K562 (cell line): ENCODE results near the gene PUM2. TPM values are rescaled to one million over a fixed set of nuclear protein-coding genes. Genes with fewer than 3 reads are reported as not detected.

Experiments
- CEBPZ ChIP-seq: fragments of 150-350 bp; IDR thresholded peaks from 2 replicates; pipeline ENCODE4 v1.6.1; 2014; ENCODE audit warnings: low read depth, mild to moderate bottlenecking, low read length, borderline replicate concordance
- CHD2 ChIP-seq: IDR thresholded peaks from 2 replicates; pipeline ENCODE4 v1.6.1; 2011; ENCODE audit warnings: low read depth, low read length
- CTCF ChIP-seq, 3 experiments: IDR thresholded peaks in 2 of 3; conservative IDR thresholded peaks in 1 of 3; 2 replicates each; pipeline ENCODE4 v1.5.1; 2011 to 2012; ENCODE audit warnings: low read length in 3 of 3, mild to moderate bottlenecking in 3 of 3, control low read depth in 2 of 3, improper control_type of control experiment in 1 of 3, inconsistent platforms in 1 of 3, low read depth in 1 of 3, mixed read lengths in 1 of 3, moderate library complexity in 1 of 3; ENCODE audit not compliant: insufficient read depth in 2 of 3
- ELK1 ChIP-seq: sonication (generic); formaldehyde crosslinking; IDR thresholded peaks from 2 replicates; pipeline ENCODE4 v1.8.1; 2022; ENCODE audit warnings: missing genetic modification reagents
- HMGXB4 ChIP-seq: sonication (generic); formaldehyde crosslinking; IDR thresholded peaks from 2 replicates; pipeline ENCODE4 v1.8.1; 2023; ENCODE audit warnings: mild to moderate bottlenecking, missing genetic modification reagents
- POLR3A ChIP-seq: IDR thresholded peaks from 2 replicates; pipeline ENCODE4 v1.6.1; 2011; ENCODE audit warnings: borderline replicate concordance, mild to moderate bottlenecking, moderate library complexity; ENCODE audit not compliant: insufficient read length, insufficient read depth; ENCODE audit errors: extremely low read depth
- RBM25 ChIP-seq: fragments of 200-400 bp; formaldehyde crosslinking; IDR thresholded peaks from 2 replicates; pipeline ENCODE4 v1.6.1; 2018; ENCODE audit warnings: low read length, low read depth, moderate library complexity; ENCODE audit not compliant: severe bottlenecking
- SMAD2 ChIP-seq: fragments of 150-350 bp; IDR thresholded peaks from 2 replicates; pipeline ENCODE4 v1.6.1; 2014; ENCODE audit warnings: low read depth, mild to moderate bottlenecking, low read length
- STAT5B ChIP-seq: fragments of 250-450 bp; sonication (Bioruptor Pico); IDR thresholded peaks from 2 replicates; pipeline ENCODE4 v1.8.0; 2021; ENCODE audit warnings: mild to moderate bottlenecking, inconsistent platforms
- ZNF436 ChIP-seq: fragments of 250-450, 450-650 bp; sonication (Bioruptor Pico); formaldehyde crosslinking; IDR thresholded peaks from 2 replicates; pipeline ENCODE4 v1.7.0; 2020; ENCODE audit warnings: mild to moderate bottlenecking
- ZNF639 ChIP-seq, 2 experiments: fragments of 200-800 bp in 1 of 2; sonication (Bioruptor generic) in 1 of 2; sonication (generic) in 1 of 2; formaldehyde crosslinking in 1 of 2; IDR thresholded peaks in 1 of 2; conservative IDR thresholded peaks in 1 of 2; 2 replicates each; pipeline versions ENCODE4 v1.5.0 to v1.6.1; 2016 to 2020; ENCODE audit warnings: missing compliant biosample characterization in 1 of 2, missing genetic modification characterization in 1 of 2, missing genetic modification reagents in 1 of 2
- polyA plus RNA-seq, 8 experiments: library from polyadenylated mRNA; depleted of rRNA in 4 of 8; stranded (reverse) in 5 of 8; unstranded in 3 of 8; fragments of >200 nt; fragmentation: Nextera tagmentation in 2 of 8; fragmentation: Illumina TruSeq in 1 of 8; extraction: Ambion mirVana in 2 of 8; extraction: Trizol in 1 of 8; gene quantifications; 2 replicates each; pipeline versions ENCODE4 v1.2.1 to v1.2.3, GENCODE V29; 2011 to 2014; ENCODE audit warnings: inconsistent platforms in 1 of 8, missing spikeins in 1 of 8
- total RNA-seq, 7 experiments: library from RNA; depleted of rRNA in 6 of 7; stranded (reverse); fragments of >200 nt in 6 of 7; fragmentation: Illumina TruSeq in 2 of 7; extraction: Trizol in 2 of 7; gene quantifications; 2 replicates each; pipeline versions ENCODE4 v1.2.1 to v1.2.3, GENCODE V29; 2011 to 2021; ENCODE audit warnings: low replicate concordance in 1 of 7
- TF ChIP-seq, protein P1 (sequence below): fragments of 450-650 bp; formaldehyde crosslinking; IDR thresholded peaks from 2 replicates; pipeline ENCODE4 v1.4.0; 2022; ENCODE audit warnings: missing genetic modification characterization
- TF ChIP-seq, protein P2 (sequence below): IDR thresholded peaks from 2 replicates; pipeline ENCODE4 v1.6.1; 2014; ENCODE audit warnings: antibody characterized with exemption

PUM2 gene
- total and polyA plus RNA-seq, 9 of the 15 experiments (the other 6 are each of a cell fraction or from before 2014, with no cell fraction given): 13.4 to 61.9 (median 28.3) TPM

GRCh38 chr2:20350041-20350712 lies 467 bp downstream of the PUM2 start (continued):
- TF ChIP-seq, protein P1, sequence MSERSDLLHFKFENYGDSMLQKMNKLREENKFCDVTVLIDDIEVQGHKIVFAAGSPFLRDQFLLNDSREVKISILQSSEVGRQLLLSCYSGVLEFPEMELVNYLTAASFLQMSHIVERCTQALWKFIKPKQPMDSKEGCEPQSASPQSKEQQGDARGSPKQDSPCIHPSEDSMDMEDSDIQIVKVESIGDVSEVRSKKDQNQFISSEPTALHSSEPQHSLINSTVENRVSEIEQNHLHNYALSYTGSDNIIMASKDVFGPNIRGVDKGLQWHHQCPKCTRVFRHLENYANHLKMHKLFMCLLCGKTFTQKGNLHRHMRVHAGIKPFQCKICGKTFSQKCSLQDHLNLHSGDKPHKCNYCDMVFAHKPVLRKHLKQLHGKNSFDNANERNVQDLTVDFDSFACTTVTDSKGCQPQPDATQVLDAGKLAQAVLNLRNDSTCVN (CRISPR knock-in tag): no peak
- TF ChIP-seq CTCF (IDR thresholded peaks at IDR 0.05 in 2 of 3, conservative IDR thresholded peaks at IDR 0.05 in 1 of 3; ENCODE audit: insufficient read depth in 2 of 3, low read depth in 1 of 3, low read length in 3 of 3) (no peak), ZNF639 (CRISPR knock-in tag; conservative IDR thresholded peaks at IDR 0.05 in 1 of 2, IDR thresholded peaks at IDR 0.05 in 1 of 2) (no peak), SMAD2 (no peak), HMGXB4 (CRISPR knock-in tag) (no peak; the same call in 1 of the 2 replicates), POLR3A (no peak), ZNF436 (no peak), ELK1 (CRISPR knock-in tag) (no peak), RBM25 (no peak), STAT5B (no peak), CEBPZ (no peak), CHD2 (no peak)
- TF ChIP-seq, protein P2, sequence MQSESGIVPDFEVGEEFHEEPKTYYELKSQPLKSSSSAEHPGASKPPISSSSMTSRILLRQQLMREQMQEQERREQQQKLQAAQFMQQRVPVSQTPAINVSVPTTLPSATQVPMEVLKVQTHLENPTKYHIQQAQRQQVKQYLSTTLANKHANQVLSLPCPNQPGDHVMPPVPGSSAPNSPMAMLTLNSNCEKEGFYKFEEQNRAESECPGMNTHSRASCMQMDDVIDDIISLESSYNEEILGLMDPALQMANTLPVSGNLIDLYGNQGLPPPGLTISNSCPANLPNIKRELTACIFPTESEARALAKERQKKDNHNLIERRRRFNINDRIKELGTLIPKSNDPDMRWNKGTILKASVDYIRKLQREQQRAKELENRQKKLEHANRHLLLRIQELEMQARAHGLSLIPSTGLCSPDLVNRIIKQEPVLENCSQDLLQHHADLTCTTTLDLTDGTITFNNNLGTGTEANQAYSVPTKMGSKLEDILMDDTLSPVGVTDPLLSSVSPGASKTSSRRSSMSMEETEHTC: no peak
